DND-41 (cell line): ENCODE measurements around the gene OR2W1.
A peak's percentile ranks its signal among the peaks of the same experiment; 100 is the strongest.

Experiments used
- ATAC-seq: fragments of 200-7000 bp; cut with Tn5 transposase; 3 replicates; pipeline ENCODE4 v1.9.1; 2021; ENCODE audit warnings: low read depth; ENCODE audit not compliant: insufficient read depth
- DNase-seq: peaks from one replicate; pipeline ENCODE4 v3.0.0-alpha.2; 2020
- H2AFZ ChIP-seq: 2 replicates; pipeline ENCODE4 v1.6.0; 2012; ENCODE audit warnings: low read depth, low read length
- H3K27ac ChIP-seq: 2 replicates; pipeline ENCODE4 v1.5.1; 2012; ENCODE audit warnings: low read length, inconsistent platforms
- H3K27me3 ChIP-seq: fragments of 200-600 bp; sonication (generic); 2 replicates; pipeline ENCODE4 v1.6.0; 2012; ENCODE audit warnings: low read length, mild to moderate bottlenecking, inconsistent platforms; ENCODE audit not compliant: insufficient read depth, poor library complexity
- H3K36me3 ChIP-seq: 2 replicates; pipeline ENCODE4 v1.5.1; 2012; ENCODE audit warnings: low read length, inconsistent platforms; ENCODE audit not compliant: insufficient read depth
- H3K4me1 ChIP-seq: 2 replicates; pipeline ENCODE4 v1.5.1; 2012; ENCODE audit warnings: mild to moderate bottlenecking, low read length; ENCODE audit not compliant: insufficient read depth
- H3K4me2 ChIP-seq: 2 replicates; pipeline ENCODE4 v1.6.0; 2012; ENCODE audit warnings: mild to moderate bottlenecking, moderate library complexity, low read length, inconsistent platforms; ENCODE audit not compliant: insufficient read depth
- H3K4me3 ChIP-seq, 2 experiments: fragments of 200-600 bp in 1 of 2; shearing (Covaris generic) in 1 of 2; 2 replicates each; pipeline ENCODE4 v1.5.1; 2012 to 2016; ENCODE audit warnings: inconsistent platforms in 2 of 2, low read length in 2 of 2, mild to moderate bottlenecking in 2 of 2, low read depth in 1 of 2, moderate library complexity in 1 of 2
- H3K79me2 ChIP-seq: 2 replicates; pipeline ENCODE4 v1.6.0; 2012; ENCODE audit warnings: low read length, inconsistent platforms; ENCODE audit not compliant: insufficient read depth
- H3K9ac ChIP-seq: 2 replicates; pipeline ENCODE4 v1.6.0; 2012; ENCODE audit warnings: low read depth, mild to moderate bottlenecking, inconsistent platforms, low read length, moderate library complexity
- H3K9me3 ChIP-seq: 2 replicates; pipeline ENCODE4 v1.5.1; 2012; ENCODE audit warnings: low read length, moderate library complexity, mild to moderate bottlenecking, inconsistent platforms; ENCODE audit not compliant: insufficient read depth, severe bottlenecking
- H4K20me1 ChIP-seq: 2 replicates; pipeline ENCODE4 v1.6.0; 2012; ENCODE audit warnings: low read length; ENCODE audit not compliant: insufficient read depth
- CTCF ChIP-seq: IDR thresholded peaks from 2 replicates; pipeline ENCODE4 v1.5.1; 2012; ENCODE audit warnings: borderline replicate concordance, low read length, moderate library complexity, mild to moderate bottlenecking; ENCODE audit not compliant: poor library complexity, severe bottlenecking; ENCODE audit errors: extremely low read depth
- EZH2 ChIP-seq: IDR thresholded peaks from 3 replicates; pipeline ENCODE4 v1.6.1; 2012; ENCODE audit warnings: borderline replicate concordance, low read depth, mild to moderate bottlenecking, moderate library complexity, low read length, inconsistent platforms; ENCODE audit not compliant: severe bottlenecking

OR2W1 gene

GRCh38 chr6:29081312-29081711 lies 36.3 kb upstream of the OR2W1 start:
- DNase-seq (no peak), ATAC-seq (no peak)
- Histone ChIP-seq H2AFZ (no peak overlapping the region), H3K4me2 (no peak overlapping the region), H3K27ac (no peak overlapping the region), H3K36me3 (no peaks in the 10 kb centered on the region), H3K4me1 (no peaks in the 10 kb centered on the region), H4K20me1 (no peaks in the 10 kb centered on the region), H3K79me2 (no peaks in the 10 kb centered on the region), H3K9me3 (no peaks in the 10 kb centered on the region), H3K9ac (no peak overlapping the region), H3K4me3 (no peak overlapping the region), H3K27me3 (peaks cover 5% of the 10 kb centered on the region)
- TF ChIP-seq CTCF, result no peak
- TF ChIP-seq EZH2, result no peak

- no peak for ATAC-seq
- Histone ChIP-seq H3K4me3 (no peak overlapping the region), H3K9me3 (no peaks in the 10 kb centered on the region), H3K9ac (no peak overlapping the region), H3K27ac (no peak overlapping the region), H3K79me2 (no peaks in the 10 kb centered on the region), H3K27me3 (peaks cover 9% of the 10 kb centered on the region), H3K4me1 (no peaks in the 10 kb centered on the region), H4K20me1 (no peaks in the 10 kb centered on the region), H3K4me2 (no peak overlapping the region), H3K36me3 (no peaks in the 10 kb centered on the region), H2AFZ (no peak overlapping the region)
- DNase-seq, result no peak
- TF ChIP-seq CTCF (no peak), EZH2 (no peak)
Observed at GRCh38 chr6:29079203-29079602, 34.2 kb upstream of the OR2W1 start.

GRCh38 chr6:29071831-29072723 lies 27.1 kb upstream of the OR2W1 start:
- no peak overlapping the region for H3K27ac ChIP-seq
- DNase-seq, result no peak
- peaks cover 11% of the 10 kb centered on the region for H3K27me3 ChIP-seq
- TF ChIP-seq EZH2 (no peak), CTCF (peak; percentile 49)
- H3K4me3 ChIP-seq, result no peak overlapping the region
- ATAC-seq, result no peak
- no peaks in the 10 kb centered on the region for H3K4me1 ChIP-seq
- no peaks in the 10 kb centered on the region for H3K79me2 ChIP-seq
- H2AFZ ChIP-seq, result no peak overlapping the region
- H3K9me3 ChIP-seq, result no peaks in the 10 kb centered on the region
- no peak overlapping the region for H3K9ac ChIP-seq
- no peak overlapping the region for H3K4me2 ChIP-seq
- H4K20me1 ChIP-seq, result no peaks in the 10 kb centered on the region
- H3K36me3 ChIP-seq, result no peaks in the 10 kb centered on the region
